HG02610 (cell line): ENCODE data around the gene STK39.
A peak's percentile ranks its signal among the peaks of the same experiment; 100 is the strongest.

Experiments
- ATAC-seq: cut with Tn5 transposase; IDR thresholded peaks from one replicate; pipeline ENCODE4 v1.9.1; 2021; ENCODE audit warnings: mild to moderate bottlenecking, moderate library complexity; ENCODE audit not compliant: unreplicated experiment

STK39 gene

GRCh38 chr2:168105127-168105683 is 142.2 kb downstream of the STK39 start:
- no peak for ATAC-seq

GRCh38 chr2:168097431-168097830 is 150.0 kb downstream of the STK39 start:
- no peak for ATAC-seq

- no peak for ATAC-seq
Observed at GRCh38 chr2:168096158-168096557, 151.2 kb downstream of the STK39 start.

- ATAC-seq, result no peak
Observed at GRCh38 chr2:168091986-168092385, 155.4 kb downstream of the STK39 start.

GRCh38 chr2:168090366-168091135 is 156.8 kb downstream of the STK39 start:
- peak; percentile 55 for ATAC-seq

GRCh38 chr2:168089200-168089599 is 158.2 kb downstream of the STK39 start:
- peak; percentile 59 for ATAC-seq

GRCh38 chr2:168087401-168087800 is 160.0 kb downstream of the STK39 start:
- ATAC-seq, result no peak

- ATAC-seq, result no peak
Observed at GRCh38 chr2:168086851-168087250, 160.5 kb downstream of the STK39 start.

- ATAC-seq, result no peak
Observed at GRCh38 chr2:168085801-168086361, 161.5 kb downstream of the STK39 start.

GRCh38 chr2:168084288-168084687 is 163.1 kb downstream of the STK39 start:
- no peak for ATAC-seq

GRCh38 chr2:168081452-168081851 is 165.9 kb downstream of the STK39 start:
- ATAC-seq, result peak; percentile 93

- no peak for ATAC-seq
Observed at GRCh38 chr2:168079236-168079635, 168.2 kb downstream of the STK39 start.

GRCh38 chr2:168076731-168077130 is 170.7 kb downstream of the STK39 start:
- ATAC-seq, result no peak

GRCh38 chr2:168075446-168075845 is 171.9 kb downstream of the STK39 start:
- ATAC-seq, result no peak

- no peak for ATAC-seq
Observed at GRCh38 chr2:168072626-168073303, 174.6 kb downstream of the STK39 start.

GRCh38 chr2:168064011-168064998 is 183.1 kb downstream of the STK39 start:
- ATAC-seq, result no peak

- ATAC-seq, result no peak
Observed at GRCh38 chr2:168062936-168063335, 184.5 kb downstream of the STK39 start.

GRCh38 chr2:168062054-168062453 is 185.3 kb downstream of the STK39 start:
- ATAC-seq, result no peak

GRCh38 chr2:168060986-168061750 is 186.2 kb downstream of the STK39 start:
- ATAC-seq, result no peak

GRCh38 chr2:168059758-168060157 is 187.6 kb downstream of the STK39 start:
- no peak for ATAC-seq
